SK-N-MC (cell line): Measurements from ENCODE around the gene TGM1.

Experiments
- EZH2 ChIP-seq: fragments of 200-600 bp; sonication (generic); IDR thresholded peaks from one replicate; pipeline ENCODE4 v1.6.1; 2017; ENCODE audit warnings: antibody characterized with exemption
- POLR2AphosphoS5 ChIP-seq: IDR thresholded peaks from 2 replicates; pipeline ENCODE4 v1.6.1; 2012; ENCODE audit warnings: mild to moderate bottlenecking, low read depth, low read length, borderline replicate concordance

GRCh38 chr14:24264298-24264697 is 1.3 kb upstream of the TGM1 start:
- TF ChIP-seq EZH2 (no peak), POLR2AphosphoS5 (no peak)
